ENCODE data around the gene TTC28. TPM values are rescaled to one million over a fixed set of nuclear protein-coding genes. Genes with fewer than 3 reads are reported as not detected.

The TTC28 gene
- total RNA-seq, 1 donor from 2014 or later, result 65.4 TPM

DNA sequence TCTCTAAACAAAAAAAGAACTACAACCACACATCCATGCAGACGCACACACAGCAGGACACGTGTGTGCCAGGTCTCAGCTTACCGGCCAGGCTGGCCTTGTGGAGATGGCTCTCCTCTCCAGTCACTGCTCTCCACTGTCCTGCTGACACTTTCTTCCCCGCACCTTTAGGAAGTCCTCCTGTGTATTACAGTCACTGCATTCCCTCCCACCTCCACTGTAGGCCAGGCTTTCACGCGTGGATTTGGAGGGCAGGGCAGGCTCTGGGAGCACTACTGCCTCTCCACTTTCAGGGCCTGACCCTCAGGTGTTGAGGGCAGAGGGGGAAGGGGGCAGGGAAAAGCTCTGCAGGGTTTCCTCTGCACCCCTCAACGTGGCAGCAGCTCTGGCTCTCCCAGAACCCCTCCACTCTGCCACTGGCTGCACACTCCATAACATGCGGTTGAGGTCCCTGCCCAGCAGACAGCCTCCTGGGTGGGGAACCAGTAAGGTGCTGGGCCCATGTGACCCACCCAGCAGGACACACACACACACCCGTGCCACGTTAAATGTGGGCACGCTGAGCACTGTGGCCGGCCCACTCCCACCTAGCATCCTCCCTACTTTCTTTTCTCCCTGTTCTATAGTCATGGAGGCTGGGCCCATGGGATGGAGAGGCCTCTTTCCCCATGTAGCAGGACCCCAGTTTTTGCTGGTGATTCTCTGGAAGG, 653.6 kb downstream of the TTC28 start:
- Mint-ChIP-seq H3K36me3 (ENCODE audit: low read depth) (no peaks in the 10 kb centered on the region), H3K27me3 (ENCODE audit: low read depth) (no peaks in the 10 kb centered on the region), H3K9me3 (no peaks in the 10 kb centered on the region), H3K4me3 (no peak overlapping the region), H3K27ac (ENCODE audit: unreplicated experiment) (peak overlapping the region; percentile 96), H3K4me1 (peaks cover 58% of the 10 kb centered on the region)
- no peak for TF ChIP-seq CTCF (conservative IDR thresholded peaks at IDR 0.05)
- no peak for DNase-seq (ENCODE audit: low read depth, low spot score)

DNA sequence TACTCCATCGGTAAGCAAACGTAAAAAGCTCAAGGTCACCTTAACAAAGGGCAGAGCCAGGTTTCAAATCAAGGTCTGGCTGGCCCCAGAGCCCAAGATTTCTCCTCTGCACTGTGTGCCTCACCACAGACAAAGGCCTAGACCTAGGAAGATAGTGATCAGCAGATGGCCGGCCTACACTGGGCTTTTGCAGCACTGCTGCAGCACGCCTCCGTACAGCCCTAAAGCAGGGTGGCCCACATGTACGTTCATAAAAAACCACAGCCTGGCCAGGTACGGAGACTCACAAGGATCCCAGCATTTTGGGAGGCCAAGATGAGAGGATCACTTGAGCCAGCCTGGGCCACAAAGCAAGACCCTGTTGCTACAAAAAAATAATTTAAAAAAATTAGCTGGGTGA, 654.3 kb downstream of the TTC28 start:
- Mint-ChIP-seq H3K27ac (ENCODE audit: unreplicated experiment) (no peak overlapping the region), H3K9me3 (no peaks in the 10 kb centered on the region), H3K4me3 (no peak overlapping the region), H3K4me1 (peaks cover 58% of the 10 kb centered on the region), H3K27me3 (ENCODE audit: low read depth) (no peaks in the 10 kb centered on the region), H3K36me3 (ENCODE audit: low read depth) (no peaks in the 10 kb centered on the region)
- no peak for DNase-seq (ENCODE audit: low read depth, low spot score)
- TF ChIP-seq CTCF (conservative IDR thresholded peaks at IDR 0.05), result no peak

GRCh38 chr22:28024422-28024888, 655.2 kb downstream of the TTC28 start:
- H3K4me3 Mint-ChIP-seq, result no peak overlapping the region
- H3K36me3 Mint-ChIP-seq (ENCODE audit: low read depth), result no peaks in the 10 kb centered on the region
- no peak for DNase-seq (ENCODE audit: low read depth, low spot score)
- TF ChIP-seq CTCF (conservative IDR thresholded peaks at IDR 0.05), result no peak
- H3K27me3 Mint-ChIP-seq (ENCODE audit: low read depth), result no peaks in the 10 kb centered on the region
- no peaks in the 10 kb centered on the region for H3K9me3 Mint-ChIP-seq
- no peak overlapping the region for H3K27ac Mint-ChIP-seq (ENCODE audit: unreplicated experiment)
- peaks cover 58% of the 10 kb centered on the region for H3K4me1 Mint-ChIP-seq

DNA sequence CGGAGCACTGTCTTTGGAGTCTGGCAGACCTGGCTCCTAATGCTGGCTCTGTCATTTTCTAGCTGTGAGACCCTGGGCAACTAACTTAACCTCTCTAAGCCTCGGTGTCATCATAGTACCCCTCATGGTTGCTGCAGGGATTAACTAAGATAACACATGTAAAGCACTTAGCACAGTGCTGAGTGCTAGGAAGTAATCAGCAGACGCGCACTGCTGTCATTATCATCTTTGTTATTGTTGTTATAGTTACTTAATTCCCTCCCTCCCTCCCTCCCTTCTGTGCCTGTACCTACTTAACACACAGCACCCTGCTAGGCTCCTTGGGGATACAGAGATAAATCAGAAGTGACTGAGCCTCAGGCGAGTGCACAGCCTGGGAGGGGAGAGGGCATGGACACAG, 655.9 kb downstream of the TTC28 start:
- H3K4me3 Mint-ChIP-seq, result no peak overlapping the region
- no peaks in the 10 kb centered on the region for H3K27me3 Mint-ChIP-seq (ENCODE audit: low read depth)
- no peak for DNase-seq (ENCODE audit: low read depth, low spot score)
- peak overlapping the region; percentile 27 for H3K27ac Mint-ChIP-seq (ENCODE audit: unreplicated experiment)
- no peaks in the 10 kb centered on the region for H3K36me3 Mint-ChIP-seq (ENCODE audit: low read depth)
- H3K9me3 Mint-ChIP-seq, result no peaks in the 10 kb centered on the region
- no peak for TF ChIP-seq CTCF (conservative IDR thresholded peaks at IDR 0.05)
- H3K4me1 Mint-ChIP-seq, result peaks cover 51% of the 10 kb centered on the region

DNA sequence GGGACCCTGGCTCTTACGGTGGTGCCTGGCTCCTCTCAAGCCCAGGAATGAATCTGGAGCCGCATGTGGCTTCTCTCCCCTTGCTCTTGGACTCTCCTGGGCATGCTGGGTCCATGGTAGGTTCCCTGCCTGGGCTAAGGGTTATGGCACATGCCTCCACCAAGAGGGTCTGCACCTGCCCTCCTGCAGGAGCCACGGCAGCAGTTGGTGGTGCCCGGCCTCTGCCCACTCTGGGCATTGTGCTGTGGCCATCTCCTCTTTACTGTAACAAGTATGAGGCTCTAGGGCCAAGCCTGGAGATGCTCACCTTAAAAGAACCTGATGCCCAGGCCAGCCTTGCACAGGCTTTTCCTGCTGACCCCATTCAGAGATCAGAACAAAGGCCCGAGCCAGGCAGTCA, 656.6 kb downstream of the TTC28 start:
- TF ChIP-seq CTCF (conservative IDR thresholded peaks at IDR 0.05), result no peak
- no peak overlapping the region for H3K4me3 Mint-ChIP-seq
- H3K4me1 Mint-ChIP-seq, result peaks cover 45% of the 10 kb centered on the region

More for the DNA sequence above, 656.6 kb downstream of the TTC28 start:
- H3K27me3 Mint-ChIP-seq (ENCODE audit: low read depth), result no peaks in the 10 kb centered on the region
- no peaks in the 10 kb centered on the region for H3K9me3 Mint-ChIP-seq
- no peak for DNase-seq (ENCODE audit: low read depth, low spot score)
- H3K27ac Mint-ChIP-seq (ENCODE audit: unreplicated experiment), result no peak overlapping the region
- H3K36me3 Mint-ChIP-seq (ENCODE audit: low read depth), result no peaks in the 10 kb centered on the region
